ENCODE data around the gene PTPN13.
A peak's percentile ranks its signal among the peaks of the same experiment; 100 is the strongest.

Gene PTPN13

DNA sequence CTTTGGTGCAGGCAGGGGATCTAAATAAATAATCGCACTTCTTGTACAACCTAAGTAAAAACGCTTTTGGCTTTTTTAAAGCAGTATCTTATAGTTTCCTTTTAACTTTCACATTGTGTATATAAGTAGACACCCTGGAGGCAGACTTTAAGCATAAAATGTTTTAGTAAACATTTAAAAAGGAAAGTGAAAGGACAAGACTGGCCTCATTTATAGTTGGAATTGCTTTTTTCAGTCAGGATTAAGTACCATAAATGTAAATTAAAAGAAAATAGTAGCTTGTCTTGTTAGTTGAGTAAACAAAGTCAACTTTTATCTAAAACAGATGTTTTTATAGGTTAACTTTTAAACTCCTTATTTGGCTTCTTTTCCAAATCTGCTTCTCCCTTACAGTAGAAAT is 39.7 kb downstream of the PTPN13 start:
- DNase-seq: no peak

DNA sequence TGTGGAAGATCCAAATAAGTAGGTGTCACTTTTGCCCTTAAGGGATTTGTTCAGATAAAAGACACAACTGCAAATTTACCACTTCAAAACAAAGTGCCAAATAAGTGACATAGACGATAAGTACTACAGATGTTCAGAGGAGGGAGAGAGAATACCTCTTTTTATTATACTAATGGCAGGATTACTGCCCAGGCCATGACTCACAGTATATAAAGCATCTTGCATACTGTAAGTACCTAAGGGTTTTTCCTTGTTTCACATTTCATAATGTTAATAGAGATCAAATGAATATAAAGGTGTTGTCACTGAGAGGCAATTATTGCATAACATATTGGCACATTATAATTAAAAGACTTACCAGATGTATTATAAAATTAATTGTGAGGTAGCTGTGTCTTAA is 46.4 kb downstream of the PTPN13 start:
- no peak for DNase-seq

DNA sequence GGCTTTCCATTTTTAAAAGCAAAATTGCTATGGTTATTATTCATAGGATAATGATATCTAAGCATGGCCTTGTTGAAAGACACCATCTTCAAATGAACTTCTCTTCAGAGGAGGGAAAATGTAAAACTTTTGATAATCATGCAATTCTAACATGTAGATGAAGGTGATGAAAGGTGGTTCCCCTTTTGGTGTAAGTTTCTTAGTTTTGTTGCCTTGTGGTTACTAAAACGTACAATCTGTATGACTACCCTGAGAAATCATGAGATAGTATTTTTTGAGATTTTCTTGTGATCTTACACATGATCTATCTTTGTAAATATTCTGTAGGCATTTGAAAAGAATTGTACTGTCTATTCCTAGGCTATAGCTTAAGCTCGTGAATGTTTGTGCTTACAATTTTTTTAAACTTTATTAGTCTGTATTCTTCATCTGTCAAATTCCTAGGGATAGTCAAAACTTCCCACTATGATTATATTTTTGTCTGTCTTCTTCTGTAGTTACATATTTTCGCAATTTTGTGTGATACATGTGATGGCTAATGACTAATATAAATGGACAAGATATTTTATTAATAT is 47.5 kb downstream of the PTPN13 start:
- no peak for DNase-seq

DNA sequence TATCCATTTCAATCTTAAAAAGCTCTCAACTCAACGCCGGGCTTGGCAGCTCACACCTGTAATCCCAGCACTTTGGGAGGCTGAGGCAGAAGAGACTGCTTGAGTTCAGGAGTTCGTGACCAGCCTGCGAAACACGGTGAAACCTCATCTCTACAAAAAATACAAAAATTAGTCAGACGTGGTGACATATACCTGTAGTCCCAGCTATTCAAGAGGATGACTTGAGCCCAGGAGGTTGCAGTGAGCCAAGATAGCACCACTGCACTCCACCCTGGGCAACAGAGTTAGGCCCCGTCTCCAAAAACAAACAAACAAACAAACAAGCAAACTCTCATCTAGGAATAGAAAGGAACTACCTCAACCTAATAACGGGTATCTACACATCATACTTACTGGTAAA is 50.8 kb downstream of the PTPN13 start:
- DNase-seq: no peak

DNA sequence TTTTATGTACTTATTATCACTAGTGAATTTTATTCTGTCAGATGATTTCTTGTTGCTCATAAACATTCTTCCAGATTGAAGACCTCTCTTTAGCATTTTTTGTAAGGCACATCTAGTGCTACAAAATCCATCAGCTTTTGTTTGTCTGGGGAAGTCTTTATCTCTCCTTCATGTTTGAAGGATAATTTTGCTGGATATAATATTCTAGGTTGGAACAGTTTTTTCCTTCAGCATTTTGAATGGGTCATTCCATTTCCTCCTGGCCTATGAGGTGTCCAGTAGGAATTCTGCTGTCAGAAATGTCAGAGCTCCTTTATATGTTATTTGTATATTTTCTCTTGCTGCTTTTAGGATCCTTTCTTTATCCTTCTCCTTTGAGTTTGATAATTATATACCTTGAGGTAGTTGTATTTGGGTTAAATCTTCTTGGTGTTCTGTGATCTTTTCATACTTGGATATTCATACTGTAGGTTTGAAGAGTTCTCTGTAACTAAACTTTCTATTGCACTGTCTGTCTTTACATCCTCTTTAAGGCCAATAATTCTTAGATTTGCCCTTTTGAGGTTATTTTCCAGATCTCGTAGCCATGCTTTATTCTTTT is 58.3 kb downstream of the PTPN13 start:
- no peak for DNase-seq

DNA sequence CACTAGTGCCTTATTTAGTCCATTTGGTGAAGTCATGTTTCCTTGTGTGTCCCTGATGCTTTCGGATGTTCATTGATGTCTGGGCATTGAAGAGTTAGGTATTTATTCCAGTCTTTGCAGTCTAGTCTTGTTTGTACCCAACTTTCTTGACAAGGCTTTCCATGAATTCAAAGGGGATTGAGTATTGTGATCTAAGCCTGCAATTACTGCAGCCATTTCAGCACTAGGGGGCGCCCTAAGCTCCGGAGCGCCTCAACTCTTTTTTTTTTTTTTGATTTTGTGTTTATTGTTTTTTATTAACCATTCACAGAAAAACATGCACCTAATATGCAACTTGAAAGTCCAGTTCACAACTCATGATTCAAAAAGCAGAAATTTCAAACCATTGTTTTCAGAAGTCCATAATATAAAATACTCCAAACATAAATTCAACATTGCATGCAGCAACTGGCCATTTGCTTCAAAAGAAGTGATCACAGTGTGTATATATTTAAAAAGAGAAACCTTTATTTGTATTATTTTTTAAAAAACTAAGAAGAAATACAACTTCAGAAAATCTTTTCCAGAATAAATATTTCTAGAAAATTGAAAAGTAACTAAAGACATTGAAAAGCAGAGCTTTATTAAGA is 59.2 kb downstream of the PTPN13 start:
- DNase-seq: no peak

DNA sequence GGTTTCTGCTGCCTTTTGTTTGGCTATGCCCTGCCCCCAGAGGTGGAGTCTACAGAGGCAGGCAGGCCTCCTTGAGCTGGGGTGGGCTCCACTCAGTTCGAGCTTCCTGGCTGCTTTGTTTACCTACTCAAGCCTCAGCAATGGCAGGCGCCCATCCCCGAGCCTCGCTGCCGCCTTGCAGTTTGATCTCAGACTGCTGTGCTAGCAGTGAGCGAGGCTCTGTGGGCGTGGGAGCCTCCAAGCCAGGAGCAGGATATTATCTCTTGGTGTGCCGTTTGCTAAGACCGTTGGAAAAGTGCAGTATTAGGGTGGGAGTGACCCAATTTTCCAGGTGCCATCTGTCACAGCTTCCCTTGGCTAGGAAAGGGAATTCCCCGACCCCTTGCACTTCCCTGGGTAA is 62.7 kb downstream of the PTPN13 start:
- DNase-seq: peak in 1 of 56 donors; percentile 4

DNA sequence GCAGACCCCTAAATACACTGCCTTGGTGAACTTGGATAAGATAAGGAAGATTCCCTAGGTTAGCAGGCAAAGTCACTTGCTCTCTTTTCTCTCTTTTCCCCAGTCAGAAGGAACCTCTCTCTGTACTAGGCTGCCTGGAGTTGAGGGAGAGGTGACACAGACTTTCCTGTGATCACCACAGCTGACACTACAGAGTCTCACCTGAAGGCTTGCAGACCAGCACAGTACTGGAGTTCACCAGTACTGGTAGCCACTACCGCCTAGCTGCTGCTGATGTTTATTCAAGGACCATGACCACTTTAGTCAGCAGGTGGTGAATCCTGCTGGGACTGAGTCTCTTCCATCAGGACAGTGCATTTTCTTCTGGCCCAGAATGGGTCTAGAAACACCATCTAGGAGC is 63.3 kb downstream of the PTPN13 start:
- no peak for DNase-seq

DNA sequence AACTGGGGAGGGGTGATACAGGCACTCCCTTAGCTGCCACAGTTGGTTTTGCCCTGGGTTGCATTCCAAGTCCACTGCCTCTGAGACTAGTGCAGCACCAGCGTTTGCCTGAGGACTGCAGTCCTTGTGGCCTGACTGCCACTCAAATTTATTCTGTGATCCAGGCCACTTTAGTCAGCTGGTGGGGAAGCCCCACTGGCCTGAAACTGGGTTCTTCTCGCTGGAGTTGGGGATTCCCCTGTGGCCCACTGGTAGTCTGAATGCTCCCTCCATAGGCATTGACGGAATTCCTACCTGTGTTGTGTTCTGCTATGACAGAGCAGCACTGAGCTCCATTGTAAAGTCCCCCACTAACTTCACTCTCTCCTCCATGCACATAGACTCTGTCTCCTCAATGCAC is 63.8 kb downstream of the PTPN13 start:
- no peak for DNase-seq

DNA sequence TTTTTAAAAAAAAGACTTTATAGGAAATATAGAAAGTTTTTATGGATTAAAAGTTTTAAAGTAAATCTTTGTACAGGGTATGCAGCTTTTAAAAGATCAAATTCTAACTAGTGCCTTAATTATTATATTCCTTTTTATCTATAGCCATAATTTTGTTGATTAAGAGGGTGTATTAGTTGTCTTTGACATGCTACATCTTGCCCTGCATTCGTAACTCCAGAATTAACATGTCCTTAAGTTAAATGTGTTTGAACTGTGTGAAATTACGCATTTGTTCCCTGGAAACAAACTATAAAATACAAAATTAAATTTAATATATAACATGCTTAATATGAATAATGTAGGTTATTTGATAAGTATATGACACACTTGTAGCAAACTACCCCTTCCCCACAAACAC is 66.3 kb downstream of the PTPN13 start:
- no peak for DNase-seq

DNA sequence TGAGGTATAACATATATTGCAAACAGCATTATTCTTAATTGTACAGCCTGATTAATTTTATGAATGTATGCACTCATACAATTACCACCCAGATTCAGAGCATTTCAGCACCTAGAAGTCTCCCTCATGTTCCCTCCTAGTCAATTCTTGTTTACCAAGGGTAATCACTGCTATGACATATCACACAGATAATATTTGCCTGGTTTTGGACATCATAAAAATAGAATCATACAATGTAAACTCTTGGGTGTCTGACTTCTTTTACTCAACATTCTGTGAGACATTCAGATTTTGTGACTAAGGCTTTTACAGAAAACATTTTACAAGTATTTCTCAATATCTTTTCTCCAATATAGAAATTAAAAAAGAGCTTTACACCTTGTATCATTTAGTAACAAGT is 66.9 kb downstream of the PTPN13 start:
- no peak for DNase-seq

DNA sequence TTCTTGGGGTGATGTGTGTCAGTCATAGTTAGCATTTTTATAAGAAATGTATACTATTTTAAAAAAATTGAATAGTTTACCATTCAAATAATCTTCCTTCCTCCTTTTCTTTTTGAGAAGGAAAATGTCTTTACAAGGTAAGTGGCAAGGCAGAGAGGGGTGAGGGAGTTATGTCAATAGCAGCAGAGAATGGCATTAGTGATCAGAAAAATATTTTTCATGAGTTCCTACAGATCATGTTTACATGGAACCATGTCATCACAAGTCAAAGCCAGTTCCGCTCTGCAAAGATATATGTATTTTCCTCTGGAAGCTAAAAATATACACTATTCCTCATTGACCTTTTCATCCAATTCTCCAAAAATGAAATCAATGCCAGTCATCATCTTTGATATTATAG is 67.3 kb downstream of the PTPN13 start:
- no peak for DNase-seq

DNA sequence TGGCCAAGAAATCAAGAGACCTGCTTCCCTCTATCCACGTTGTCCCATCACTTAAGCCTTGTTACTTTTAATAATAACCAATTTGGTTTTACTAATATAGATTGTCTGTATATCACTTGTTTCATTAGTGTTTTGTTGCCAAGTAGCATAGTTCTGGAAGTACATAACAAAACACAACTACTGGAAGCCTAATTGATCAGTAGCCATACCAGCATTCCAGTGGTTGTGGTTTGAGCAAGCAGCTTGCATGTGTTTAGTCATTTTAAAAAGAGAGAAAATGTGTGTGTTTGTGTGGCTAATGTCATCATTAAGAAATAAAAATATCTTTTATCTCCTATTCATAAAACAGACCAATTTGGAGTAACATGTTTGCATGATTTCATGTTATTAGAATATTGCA is 70.8 kb downstream of the PTPN13 start:
- DNase-seq: no peak

DNA sequence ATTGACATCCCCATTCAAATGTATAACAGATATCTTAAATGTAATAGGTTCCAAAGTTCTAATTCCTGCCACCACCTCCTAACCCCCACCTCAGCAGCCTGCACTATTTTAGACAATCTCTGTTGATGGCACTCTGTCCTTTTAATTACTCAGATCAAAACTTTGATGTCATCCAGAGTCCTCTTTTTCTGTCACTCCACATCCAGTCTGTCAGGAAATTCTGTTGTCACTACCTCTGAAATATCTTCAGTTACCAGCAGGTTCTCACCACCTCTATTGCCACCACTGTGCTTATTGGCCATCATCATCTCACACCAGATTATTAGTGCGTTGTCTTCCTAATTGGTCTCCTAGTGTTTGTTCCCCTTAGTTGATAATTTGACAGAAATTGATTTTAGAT is 76.2 kb downstream of the PTPN13 start:
- no peak for DNase-seq

DNA sequence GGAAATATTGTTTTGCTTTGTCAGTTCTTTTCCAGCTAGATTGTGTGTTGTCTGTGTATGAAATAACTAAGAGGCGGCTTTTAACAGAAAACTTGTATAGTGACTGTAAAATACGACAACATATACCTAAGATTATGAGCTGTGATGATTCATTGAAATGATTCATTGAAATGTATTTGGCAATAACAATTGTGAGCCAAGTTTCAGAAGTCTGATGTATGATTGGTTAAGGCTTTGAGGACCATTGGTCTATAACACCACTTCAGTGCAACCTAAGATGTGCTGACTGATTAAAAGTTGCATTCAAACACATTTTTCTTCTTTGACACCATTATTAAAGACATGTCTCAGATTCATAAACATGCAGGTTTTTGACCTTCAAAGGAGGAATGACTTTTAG is 76.6 kb downstream of the PTPN13 start:
- DNase-seq: no peak

DNA sequence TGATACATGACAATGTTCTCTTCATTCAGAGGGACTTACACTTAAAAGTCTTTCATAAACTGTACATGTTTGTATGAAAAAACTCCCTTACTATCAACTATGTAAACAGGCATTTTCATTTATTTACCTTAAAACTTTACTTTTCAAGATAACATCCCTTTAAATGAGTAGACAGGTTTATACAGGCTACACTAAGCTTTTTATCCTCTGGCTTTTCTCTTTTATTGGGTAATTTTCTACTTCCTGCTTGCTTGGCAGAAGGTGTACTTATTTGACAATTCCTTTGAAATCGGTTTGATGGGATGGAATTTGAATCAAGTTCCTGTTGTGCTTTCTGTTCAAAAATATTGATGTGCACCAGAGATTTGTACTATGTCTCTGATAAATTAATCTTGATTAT is 81.4 kb downstream of the PTPN13 start:
- no peak for DNase-seq

DNA sequence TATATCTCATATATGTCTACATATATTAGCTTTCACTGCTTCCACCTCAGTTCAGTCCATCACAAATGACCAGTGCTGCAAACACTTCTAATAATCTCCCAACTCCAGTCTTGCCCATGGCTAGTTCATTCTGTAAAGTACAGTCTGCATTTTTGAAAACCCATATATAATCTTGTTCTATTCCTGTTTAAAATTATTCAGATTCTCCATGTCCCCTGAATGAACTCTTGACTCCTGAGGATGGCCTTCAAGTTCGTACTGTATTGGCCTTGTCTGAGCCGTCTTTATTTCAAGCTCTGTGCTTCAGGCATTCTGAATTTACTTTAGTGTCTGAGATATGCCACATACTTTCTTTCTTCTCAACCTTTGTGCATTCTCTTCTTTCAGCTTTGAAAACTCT is 84.7 kb downstream of the PTPN13 start:
- DNase-seq: no peak

DNA sequence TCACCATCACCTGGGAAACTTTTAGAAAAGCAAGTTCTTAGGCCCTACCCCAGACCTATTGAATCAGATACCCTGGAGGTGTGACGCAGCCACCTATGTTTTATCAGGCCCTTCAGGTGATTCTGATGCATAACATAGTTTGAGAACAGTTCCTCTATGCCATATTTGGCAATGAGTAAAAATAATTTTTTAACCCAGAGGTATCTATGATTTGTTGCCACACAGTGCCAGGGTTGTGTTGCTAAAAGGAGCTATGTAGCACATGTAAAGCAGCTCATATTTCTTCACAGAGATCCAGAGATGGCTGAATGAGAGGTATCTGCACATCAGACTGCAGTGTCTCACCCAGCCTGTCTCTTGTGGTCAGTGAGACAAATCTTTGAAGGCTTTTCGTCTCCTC is 85.3 kb downstream of the PTPN13 start:
- DNase-seq: no peak

DNA sequence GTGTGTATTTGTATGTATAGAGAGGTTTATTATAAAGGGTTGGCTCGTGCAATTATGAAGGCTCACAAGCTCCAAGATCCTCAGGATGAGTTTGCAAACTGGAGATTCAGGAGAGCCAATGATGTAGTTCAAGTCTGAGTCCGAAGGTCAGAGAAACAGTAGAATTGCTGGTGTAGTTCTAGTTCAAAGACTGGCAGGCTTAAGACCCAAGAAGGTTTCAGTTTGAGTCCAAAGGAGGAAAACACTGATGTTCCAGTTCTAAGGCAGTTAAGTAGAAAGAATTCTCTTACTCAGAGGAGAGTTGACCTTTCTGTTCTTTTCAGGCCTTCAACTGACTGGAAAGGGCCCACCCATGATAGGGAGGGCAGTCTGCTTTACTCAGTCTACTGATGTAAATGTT is 89.1 kb downstream of the PTPN13 start:
- no peak for DNase-seq

DNA sequence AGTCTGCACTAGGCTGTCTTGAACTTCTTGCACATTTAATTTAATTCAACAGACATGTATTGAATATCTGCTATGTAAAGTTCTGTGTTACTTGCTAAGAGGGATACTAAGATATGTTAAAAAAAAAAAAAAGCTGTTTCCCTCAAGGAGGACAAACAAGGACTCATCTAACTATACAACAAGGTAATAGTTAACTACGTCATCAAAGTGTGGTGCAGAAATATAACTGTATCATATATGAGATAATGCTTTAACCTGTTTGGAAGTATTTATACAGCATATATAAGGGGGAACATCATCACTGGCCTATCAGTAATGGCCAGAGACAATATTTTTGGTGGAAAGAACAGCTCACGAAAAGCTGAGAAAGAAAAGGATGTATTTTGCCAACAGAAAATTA is 89.9 kb downstream of the PTPN13 start:
- no peak for DNase-seq

DNA sequence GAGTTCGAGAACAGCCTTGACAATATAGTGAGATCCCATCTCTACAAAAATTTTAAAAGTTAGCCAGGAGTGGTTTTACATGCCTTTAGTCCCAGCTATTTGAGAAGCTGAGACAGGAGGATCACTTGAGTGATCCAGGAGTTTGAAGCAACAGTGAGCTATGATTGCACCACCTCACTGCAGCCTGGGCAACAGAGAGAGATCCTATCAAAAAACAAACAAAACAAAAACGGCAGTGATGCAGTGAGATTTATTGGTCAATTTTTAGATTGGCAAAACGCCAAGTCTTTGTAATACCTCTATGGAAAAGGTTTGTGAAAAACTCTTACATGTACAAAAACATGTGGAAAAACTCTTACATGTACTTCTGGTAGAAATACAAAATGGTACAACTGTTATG is 91.3 kb downstream of the PTPN13 start:
- DNase-seq: no peak

DNA sequence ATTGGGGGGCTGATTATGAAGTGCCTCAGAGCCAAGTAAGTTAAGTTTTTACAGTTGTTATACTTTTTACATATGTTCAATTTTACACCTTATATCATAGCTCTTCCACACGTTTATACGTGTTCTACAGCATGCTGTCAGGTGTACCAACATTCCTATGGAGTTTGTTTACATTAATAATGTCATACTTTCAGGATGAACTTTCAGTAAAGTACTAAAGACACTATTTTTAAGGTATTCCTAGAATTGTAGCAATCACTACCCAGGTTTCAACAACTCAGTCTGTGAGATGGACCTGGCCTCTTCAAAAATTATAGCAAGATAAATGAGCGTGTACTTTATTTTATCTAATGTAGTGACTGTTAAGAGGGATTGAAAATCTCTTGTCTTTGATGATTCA is 92.6 kb downstream of the PTPN13 start:
- DNase-seq: no peak

DNA sequence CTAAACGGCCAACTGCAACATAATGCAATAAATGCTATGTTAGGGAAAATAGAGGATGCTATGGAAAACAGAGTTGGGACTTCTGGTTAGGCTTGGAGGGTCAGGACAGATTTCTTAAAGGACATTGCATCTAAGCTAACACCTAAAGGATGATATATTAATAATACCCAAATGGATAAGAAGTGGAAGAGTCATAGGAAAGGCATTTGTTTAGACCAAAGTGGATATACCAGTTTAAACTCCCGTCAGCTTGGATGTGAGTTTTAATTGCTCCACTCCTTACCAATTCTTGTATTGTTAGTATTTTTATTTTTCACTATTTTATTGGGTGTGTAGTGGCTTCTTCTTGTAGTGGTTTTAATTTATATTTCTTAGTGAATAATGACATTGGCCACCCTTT is 93.9 kb downstream of the PTPN13 start:
- DNase-seq: no peak

DNA sequence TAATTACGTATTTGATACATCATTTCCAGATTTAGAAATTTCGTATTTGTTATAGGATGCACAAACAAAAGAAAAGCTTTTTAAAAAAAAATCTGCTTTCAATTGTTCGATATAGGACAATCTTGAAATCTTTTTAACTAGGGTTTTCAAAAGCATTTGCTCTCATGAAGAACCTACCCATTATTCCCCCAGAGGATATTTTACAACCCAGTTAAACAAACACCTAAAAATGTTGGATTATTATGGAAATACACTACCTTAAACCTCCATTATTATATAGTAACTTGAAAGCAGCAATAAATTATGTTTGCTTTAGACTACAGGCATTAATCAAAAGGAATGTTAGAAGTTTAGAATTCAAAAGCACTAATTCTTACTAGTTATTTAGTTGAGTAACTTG is 110.5 kb downstream of the PTPN13 start:
- DNase-seq: no peak
